Activated T-cell treated with anti-CD3 and anti-CD28 coated beads, Interleukin-2, amount 50 U/mL, for 24 hours (primary cell): ENCODE measurements around the gene PAK5.

Source experiments
- DNase-seq: peaks from one replicate; pipeline ENCODE4 v3.0.0-alpha.2; 2020
- H3K27ac Mint-ChIP-seq: 2 replicates; pipeline ENCODE4 v1.8.0; 2020; ENCODE audit warnings: mild to moderate bottlenecking, mixed read lengths
- H3K27me3 Mint-ChIP-seq: 2 replicates; pipeline ENCODE4 v1.8.0; 2020; ENCODE audit warnings: mixed read lengths
- H3K36me3 Mint-ChIP-seq: 2 replicates; pipeline ENCODE4 v1.8.0; 2020; ENCODE audit warnings: low read depth, mixed read lengths
- H3K4me1 Mint-ChIP-seq: 2 replicates; pipeline ENCODE4 v1.8.0; 2020; ENCODE audit warnings: low read depth, mixed read lengths
- H3K4me3 Mint-ChIP-seq: 2 replicates; pipeline ENCODE4 v1.8.0; 2020; ENCODE audit warnings: mild to moderate bottlenecking, moderate library complexity, mixed read lengths
- H3K9me3 Mint-ChIP-seq: 2 replicates; pipeline ENCODE4 v1.8.0; 2020; ENCODE audit warnings: mixed read lengths

The PAK5 gene

GRCh38 chr20:9838378-9839295 is at the start of gene PAK5:
Gene PAK5, minus strand, starts transcription at chr20:9839076. Its CDS starts 194,748 bp downstream, at chr20:9644328.
- Mint-ChIP-seq H3K36me3 (no peaks in the 10 kb centered on the region), H3K27me3 (peaks cover 32% of the 10 kb centered on the region), H3K4me1 (no peaks in the 10 kb centered on the region), H3K9me3 (peaks cover 7% of the 10 kb centered on the region), H3K27ac (no peak within 1 kb of the TSS), H3K4me3 (no peak within 1 kb of the TSS)
- no peak for DNase-seq

- no peak overlapping the region for H3K27ac Mint-ChIP-seq
- H3K36me3 Mint-ChIP-seq = no peaks in the 10 kb centered on the region
- H3K9me3 Mint-ChIP-seq = peaks cover 7% of the 10 kb centered on the region
- H3K27me3 Mint-ChIP-seq = peaks cover under 1% of the 10 kb centered on the region
- DNase-seq = no peak
- peaks cover 2% of the 10 kb centered on the region for H3K4me1 Mint-ChIP-seq
- H3K4me3 Mint-ChIP-seq = no peak overlapping the region
These were observed 48.8 kb upstream of the PAK5 start for GRCh38 chr20:9887706-9888105.

DNA sequence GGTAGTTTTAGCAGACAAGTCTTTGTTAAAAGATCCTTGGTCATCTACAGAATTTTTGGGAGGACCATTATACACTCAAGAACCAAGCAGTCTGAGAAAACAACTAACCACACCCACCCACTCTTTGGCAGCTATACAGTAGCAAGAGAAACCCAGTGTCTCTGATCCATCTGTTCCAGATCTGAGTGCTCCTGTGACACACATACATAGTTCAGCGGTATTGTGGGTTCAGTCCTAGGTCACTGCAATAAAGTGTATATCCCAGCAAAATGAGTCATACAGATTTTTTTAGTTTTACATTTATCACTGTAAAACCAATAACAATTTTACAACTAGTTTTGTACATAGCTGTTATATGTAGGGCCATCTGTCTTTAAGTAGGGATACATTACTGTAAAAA is 47.4 kb upstream of the PAK5 start:
- no peak overlapping the region for H3K4me3 Mint-ChIP-seq
- H3K4me1 Mint-ChIP-seq = peaks cover 2% of the 10 kb centered on the region
- H3K27ac Mint-ChIP-seq = no peak overlapping the region
- H3K9me3 Mint-ChIP-seq = peaks cover 7% of the 10 kb centered on the region
- no peak for DNase-seq
- H3K27me3 Mint-ChIP-seq = no peaks in the 10 kb centered on the region
- H3K36me3 Mint-ChIP-seq = no peaks in the 10 kb centered on the region

DNA sequence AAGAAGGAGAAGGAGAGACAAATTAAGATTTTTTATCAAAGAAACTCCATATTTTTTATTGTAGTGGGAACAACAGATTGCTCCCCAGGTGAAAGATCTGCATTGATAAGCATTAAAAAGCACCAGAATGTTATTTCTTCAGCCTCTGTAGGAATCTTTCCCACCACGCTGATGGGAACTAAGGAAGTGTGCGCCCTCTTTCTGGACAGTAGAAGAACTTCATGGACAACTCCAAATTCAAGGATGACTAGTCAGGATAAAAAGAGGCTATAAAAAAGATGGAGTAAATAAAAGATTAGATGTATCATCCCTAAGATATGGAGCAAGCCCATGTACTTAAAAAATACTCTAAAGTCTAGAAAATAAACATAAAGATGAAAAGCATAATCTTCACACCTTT is 45.8 kb upstream of the PAK5 start:
- DNase-seq = no peak
- H3K4me1 Mint-ChIP-seq = peaks cover 2% of the 10 kb centered on the region
- H3K27ac Mint-ChIP-seq = no peak overlapping the region
- no peaks in the 10 kb centered on the region for H3K27me3 Mint-ChIP-seq
- H3K36me3 Mint-ChIP-seq = no peaks in the 10 kb centered on the region
- H3K4me3 Mint-ChIP-seq = no peak overlapping the region
- peaks cover 5% of the 10 kb centered on the region for H3K9me3 Mint-ChIP-seq

DNA sequence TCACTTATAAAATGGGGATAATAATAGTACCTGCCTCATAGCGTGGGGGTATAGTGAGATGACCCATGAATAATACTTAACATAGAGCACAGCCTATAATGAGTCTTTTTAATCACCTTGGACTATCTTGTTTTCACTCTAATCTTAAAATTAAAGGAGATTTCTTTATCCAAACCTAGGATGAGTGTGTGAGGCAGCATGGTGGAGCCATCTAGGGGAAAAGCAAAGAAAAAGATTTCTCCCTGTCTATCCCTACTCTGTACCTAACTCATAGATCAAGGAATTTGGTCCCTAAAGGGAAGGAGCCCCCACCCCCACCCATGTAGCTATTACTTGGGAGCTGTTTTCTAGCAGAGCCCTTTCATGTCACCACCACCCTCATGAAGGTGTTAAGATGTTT is 45.2 kb upstream of the PAK5 start:
- no peaks in the 10 kb centered on the region for H3K27me3 Mint-ChIP-seq
- DNase-seq = no peak
- no peak overlapping the region for H3K27ac Mint-ChIP-seq
- H3K4me3 Mint-ChIP-seq = no peak overlapping the region
- no peaks in the 10 kb centered on the region for H3K4me1 Mint-ChIP-seq
- peaks cover under 1% of the 10 kb centered on the region for H3K9me3 Mint-ChIP-seq
- H3K36me3 Mint-ChIP-seq = no peaks in the 10 kb centered on the region

DNA sequence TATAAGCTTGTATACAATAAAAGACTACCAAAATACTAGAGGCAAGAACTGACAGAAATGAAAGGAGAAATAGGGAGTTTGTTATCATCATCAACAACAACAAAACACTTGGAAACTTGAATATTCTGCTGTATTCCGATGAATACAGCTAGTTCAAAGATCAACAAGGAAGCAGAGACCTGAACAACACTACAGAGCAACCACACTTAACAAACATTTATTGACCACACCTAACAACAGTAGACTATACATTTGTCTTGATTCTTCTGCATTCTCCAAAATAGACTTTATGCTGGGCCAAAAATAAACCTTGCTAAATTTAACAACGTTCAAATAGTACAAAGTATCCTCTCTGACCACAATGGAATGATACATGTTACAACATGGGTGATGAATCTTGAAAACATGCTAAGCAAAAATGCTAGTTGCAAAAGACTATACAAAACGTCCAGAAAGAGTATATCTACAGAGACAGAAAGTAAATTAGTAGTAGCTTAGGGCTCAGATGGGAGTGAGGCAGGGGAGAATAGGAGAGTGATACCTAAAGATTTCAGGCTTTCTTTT is 39.1 kb upstream of the PAK5 start:
- Mint-ChIP-seq H3K4me3 (no peak overlapping the region), H3K27me3 (peaks cover 3% of the 10 kb centered on the region), H3K36me3 (no peaks in the 10 kb centered on the region), H3K27ac (no peak overlapping the region), H3K4me1 (no peaks in the 10 kb centered on the region), H3K9me3 (peaks cover 2% of the 10 kb centered on the region)
- DNase-seq = no peak

GRCh38 chr20:9867196-9867980 is 28.5 kb upstream of the PAK5 start:
- Mint-ChIP-seq H3K36me3 (no peaks in the 10 kb centered on the region), H3K27me3 (peaks cover 2% of the 10 kb centered on the region)

GRCh38 chr20:9852566-9852965 is 13.7 kb upstream of the PAK5 start:
- Mint-ChIP-seq H3K27me3 (no peaks in the 10 kb centered on the region), H3K9me3 (no peaks in the 10 kb centered on the region), H3K4me3 (no peak overlapping the region), H3K4me1 (no peaks in the 10 kb centered on the region), H3K27ac (no peak overlapping the region), H3K36me3 (no peaks in the 10 kb centered on the region)
- DNase-seq = no peak

More at GRCh38 chr20:9867196-9867980, 28.5 kb upstream of the PAK5 start:
- no peak for DNase-seq
- Mint-ChIP-seq H3K27ac (no peak overlapping the region), H3K9me3 (no peaks in the 10 kb centered on the region), H3K4me1 (no peaks in the 10 kb centered on the region), H3K4me3 (no peak overlapping the region)

DNA sequence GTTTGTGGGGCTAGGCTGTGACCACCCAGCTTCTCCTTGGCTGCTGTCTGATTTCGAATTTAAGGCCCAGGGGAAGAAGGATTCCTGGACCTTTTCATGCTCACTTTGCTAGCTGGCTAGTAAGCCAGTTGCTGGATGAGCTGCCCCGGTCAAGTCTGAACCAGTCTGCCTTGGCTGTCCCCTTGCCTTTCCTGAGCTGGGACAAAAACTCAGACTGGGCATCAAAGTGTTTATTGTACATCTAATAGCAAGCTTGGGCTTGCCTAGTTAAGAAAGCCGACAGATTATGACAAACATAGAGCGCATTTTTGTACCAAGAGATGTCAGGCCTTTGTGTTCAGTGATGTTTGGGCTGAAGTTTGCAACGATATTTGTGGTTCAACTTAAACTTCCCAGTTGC is 750 bp upstream of the PAK5 start:
- no peaks in the 10 kb centered on the region for H3K36me3 Mint-ChIP-seq
- no peaks in the 10 kb centered on the region for H3K4me1 Mint-ChIP-seq
- no peak overlapping the region for H3K27ac Mint-ChIP-seq
- peaks cover 7% of the 10 kb centered on the region for H3K9me3 Mint-ChIP-seq
- no peak overlapping the region for H3K4me3 Mint-ChIP-seq
- peaks cover 32% of the 10 kb centered on the region for H3K27me3 Mint-ChIP-seq
- DNase-seq = no peak

GRCh38 chr20:9838035-9838377 is 870 bp downstream of the PAK5 start:
- Mint-ChIP-seq H3K4me3 (no peak overlapping the region), H3K27ac (no peak overlapping the region), H3K9me3 (peaks cover 7% of the 10 kb centered on the region)

DNA sequence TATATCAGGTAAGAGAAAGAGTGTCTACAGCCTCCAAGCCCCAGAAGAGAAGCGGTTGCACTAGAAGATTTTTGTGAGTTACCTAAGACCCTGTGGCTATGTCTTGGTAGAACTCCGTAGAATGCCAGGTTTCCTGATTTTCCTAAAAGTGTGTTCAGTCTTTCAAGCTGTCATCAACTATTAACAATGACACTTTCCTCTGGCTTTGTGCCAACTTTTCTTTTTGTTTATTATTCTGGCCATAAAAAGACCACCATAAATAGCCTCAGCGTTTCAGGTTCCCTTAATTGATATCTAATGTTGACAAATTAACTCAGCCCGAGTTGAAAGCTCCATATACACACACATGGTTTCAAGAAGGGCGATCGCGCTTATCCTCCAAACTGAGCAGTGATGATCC is 1.2 kb downstream of the PAK5 start:
- peaks cover 32% of the 10 kb centered on the region for H3K27me3 Mint-ChIP-seq

More at GRCh38 chr20:9838035-9838377, 870 bp downstream of the PAK5 start:
- H3K36me3 Mint-ChIP-seq = no peaks in the 10 kb centered on the region
- no peak for DNase-seq
- H3K4me1 Mint-ChIP-seq = no peaks in the 10 kb centered on the region
- H3K27me3 Mint-ChIP-seq = peaks cover 32% of the 10 kb centered on the region

GRCh38 chr20:9835302-9835701 is 3.6 kb downstream of the PAK5 start:
- H3K4me3 Mint-ChIP-seq = no peak overlapping the region
- H3K36me3 Mint-ChIP-seq = no peaks in the 10 kb centered on the region
- no peak for DNase-seq
- H3K4me1 Mint-ChIP-seq = no peaks in the 10 kb centered on the region
- H3K9me3 Mint-ChIP-seq = peaks cover 5% of the 10 kb centered on the region
- peaks cover 30% of the 10 kb centered on the region for H3K27me3 Mint-ChIP-seq
- no peak overlapping the region for H3K27ac Mint-ChIP-seq

More for the DNA sequence above, 1.2 kb downstream of the PAK5 start:
- no peak overlapping the region for H3K4me3 Mint-ChIP-seq
- no peak for DNase-seq
- no peak overlapping the region for H3K27ac Mint-ChIP-seq
- H3K36me3 Mint-ChIP-seq = no peaks in the 10 kb centered on the region
- H3K9me3 Mint-ChIP-seq = peaks cover 7% of the 10 kb centered on the region
- no peaks in the 10 kb centered on the region for H3K4me1 Mint-ChIP-seq

DNA sequence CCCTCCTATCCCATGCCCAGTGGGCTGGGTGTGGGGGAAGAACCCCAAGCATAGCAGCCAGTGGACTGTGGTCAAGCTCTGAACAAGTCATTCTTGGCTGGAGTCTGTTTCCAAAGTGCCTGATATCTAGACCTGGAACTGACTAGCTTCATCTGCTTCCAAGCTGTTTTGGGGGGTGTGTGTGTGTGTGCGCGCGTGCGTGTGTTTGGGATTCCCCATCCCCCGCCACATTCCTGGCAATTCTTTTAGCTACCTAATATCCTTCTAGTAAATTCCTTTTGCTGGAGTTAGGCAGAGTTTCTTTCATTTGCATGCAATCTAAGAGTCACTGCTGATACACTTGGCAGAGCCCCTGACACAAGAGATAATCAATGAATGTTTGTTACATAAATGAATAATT is 7.8 kb downstream of the PAK5 start:
- DNase-seq = no peak
- no peaks in the 10 kb centered on the region for H3K36me3 Mint-ChIP-seq
- H3K27ac Mint-ChIP-seq = no peak overlapping the region
- H3K9me3 Mint-ChIP-seq = peaks cover 4% of the 10 kb centered on the region
- no peak overlapping the region for H3K4me3 Mint-ChIP-seq
- no peaks in the 10 kb centered on the region for H3K4me1 Mint-ChIP-seq
- no peaks in the 10 kb centered on the region for H3K27me3 Mint-ChIP-seq

DNA sequence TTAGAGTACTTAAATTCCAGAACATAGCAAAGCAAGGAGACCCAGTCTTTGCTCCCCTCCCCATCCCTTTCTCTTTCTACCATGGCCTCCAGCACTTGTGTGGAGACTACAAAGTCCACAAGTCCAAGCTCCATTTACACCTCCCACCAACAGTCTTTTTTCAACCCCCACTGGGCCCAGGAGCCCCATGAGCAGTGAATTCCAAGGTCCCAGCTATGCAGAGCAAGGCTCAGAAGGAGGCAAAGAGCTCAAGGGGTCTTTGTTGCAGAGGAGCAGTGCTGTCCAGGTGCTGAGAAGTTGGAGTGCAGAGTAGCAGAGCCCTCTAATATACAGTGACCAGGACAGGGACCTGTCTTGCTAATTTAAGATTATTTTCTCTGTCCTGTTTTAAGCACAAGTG is 9.0 kb downstream of the PAK5 start:
- Mint-ChIP-seq H3K36me3 (no peaks in the 10 kb centered on the region), H3K27ac (no peak overlapping the region), H3K4me3 (no peak overlapping the region), H3K27me3 (no peaks in the 10 kb centered on the region), H3K4me1 (no peaks in the 10 kb centered on the region), H3K9me3 (peaks cover 4% of the 10 kb centered on the region)
- DNase-seq = no peak

GRCh38 chr20:9817654-9818053 is 21.2 kb downstream of the PAK5 start:
- no peaks in the 10 kb centered on the region for H3K27me3 Mint-ChIP-seq
- no peak overlapping the region for H3K27ac Mint-ChIP-seq
- no peaks in the 10 kb centered on the region for H3K4me1 Mint-ChIP-seq
- no peak overlapping the region for H3K4me3 Mint-ChIP-seq
- DNase-seq = no peak
- no peaks in the 10 kb centered on the region for H3K36me3 Mint-ChIP-seq
- H3K9me3 Mint-ChIP-seq = peaks cover 2% of the 10 kb centered on the region
